ENCODE data around the gene TIAM2.

- peak; percentile 65 to 83 (median 71) for TF ChIP-seq CTCF (IDR thresholded peaks at IDR 0.05)
- no peak for TF ChIP-seq POLR2A (IDR thresholded peaks at IDR 0.05)
These were observed 182.3 kb downstream of the TIAM2 start for GRCh38 chr6:155177363-155177961.

All from adrenal gland (tissue), 5 donors.